RPMI8226 (cell line): Measurements from ENCODE around the gene ZNF283.

Experiments used
- DNase-seq: peaks from one replicate; pipeline ENCODE4 v3.0.0-alpha.2; 2015

The ZNF283 gene

GRCh38 chr19:43872547-43873336, 45.6 kb downstream of the ZNF283 start:
- no peak for DNase-seq

DNA sequence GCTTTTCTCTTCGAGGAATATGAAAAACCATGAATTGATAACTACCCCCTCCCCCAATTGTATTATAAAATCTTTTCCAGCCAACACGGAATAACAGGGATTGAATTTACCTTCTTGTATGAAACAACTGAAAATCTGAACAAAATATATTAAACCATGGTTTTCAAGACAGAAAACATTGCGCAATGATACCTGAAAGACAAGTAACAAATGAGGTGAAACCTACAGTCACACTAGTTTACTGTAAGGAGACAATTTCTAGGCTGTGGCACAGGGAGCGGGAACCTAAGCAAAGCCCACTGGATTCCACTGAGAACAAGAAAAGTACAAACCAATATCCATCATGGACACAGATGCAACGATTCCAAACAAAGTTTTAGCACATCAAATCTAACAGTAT, 53.4 kb downstream of the ZNF283 start:
- no peak for DNase-seq

GRCh38 chr19:43883864-43884263, 56.7 kb downstream of the ZNF283 start, which contains the start of gene ZNF404:
Gene ZNF404 (minus strand): TSS chr19:43883964.
- DNase-seq: no peak

DNA sequence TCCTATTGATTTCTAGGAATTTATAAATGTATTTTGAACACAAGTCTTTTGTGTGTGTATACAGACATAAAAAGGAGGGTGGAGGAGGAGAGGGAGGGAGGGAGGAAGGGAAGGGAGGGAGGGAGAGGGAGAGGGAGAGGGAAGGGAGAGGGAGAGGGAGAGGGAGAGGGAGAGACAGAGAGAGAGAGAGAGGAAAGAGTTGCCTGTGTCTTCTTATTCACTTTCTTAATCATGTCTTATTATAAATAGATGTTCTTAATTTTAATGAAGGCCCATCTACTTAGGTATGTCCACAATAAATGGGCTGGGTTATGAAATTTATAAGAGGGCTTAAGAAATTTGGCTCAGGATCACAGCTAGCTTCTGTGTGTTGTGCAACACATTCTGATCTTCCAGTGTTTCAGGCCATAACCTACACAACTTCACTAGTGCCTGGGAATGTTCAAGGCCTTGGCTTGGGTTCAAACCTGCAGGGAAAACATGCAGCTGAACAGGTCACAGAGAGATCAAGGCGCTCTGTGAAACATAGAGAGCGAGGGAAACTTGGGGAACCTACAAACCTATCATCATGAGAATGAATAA, 68.7 kb downstream of the ZNF283 start:
- DNase-seq: no peak
